Spinal cord (tissue), 10 donors: ENCODE data around the gene RBBP8. TPM values are rescaled to one million over a fixed set of nuclear protein-coding genes. Genes with fewer than 3 reads are reported as not detected.
A peak's percentile ranks its signal among the peaks of the same experiment; 100 is the strongest.

ENCODE experiments used
- DNase-seq, 6 donors: peaks; one replicate each; pipeline versions ENCODE4 v3.0.0 to v3.0.0-alpha.2; 2013 to 2015; ENCODE audit warnings: low spot score in 6 of 6, low read depth in 4 of 6
- H3K27ac ChIP-seq: one replicate; pipeline ENCODE4 v1.5.1; 2013; ENCODE audit warnings: low read depth, low read length, control low read depth
- H3K27me3 ChIP-seq: one replicate; pipeline ENCODE4 v1.6.1; 2013; ENCODE audit warnings: low read length; ENCODE audit not compliant: control insufficient read depth, insufficient read depth
- H3K36me3 ChIP-seq: one replicate; pipeline ENCODE4 v1.6.1; 2013; ENCODE audit warnings: low read length; ENCODE audit not compliant: control insufficient read depth, insufficient read depth
- H3K4me1 ChIP-seq: one replicate; pipeline ENCODE4 v1.6.1; 2013; ENCODE audit warnings: low read length; ENCODE audit not compliant: control insufficient read depth, insufficient read depth
- H3K4me3 ChIP-seq: one replicate; pipeline ENCODE4 v1.5.1; 2013; ENCODE audit warnings: low read depth, low read length, control low read depth
- H3K9me3 ChIP-seq: one replicate; pipeline ENCODE4 v1.6.1; 2013; ENCODE audit warnings: low read length; ENCODE audit not compliant: control insufficient read depth, insufficient read depth
- WGBS: methylation state at CpG from one replicate; pipeline ENCODE4 v1.1.5; 2013; ENCODE audit warnings: missing lambda C conversion rate; ENCODE audit not compliant: insufficient coverage; 5-methylcytosine and 5-hydroxymethylcytosine counted together
- polyA plus RNA-seq, 2 donors: library from polyadenylated mRNA; unstranded; fragments of 120-200 nt; gene quantifications; one replicate each; pipeline ENCODE4 v1.2.1, GENCODE V29; 2013; ENCODE audit not compliant: insufficient read length in 2 of 2
- total RNA-seq, 2 donors: library from RNA; depleted of rRNA in 1 of 2; stranded (reverse); fragments of 120-200 nt in 1 of 2; fragments of >200 nt in 1 of 2; gene quantifications; one replicate each; pipeline versions ENCODE4 v1.2.3 to v1.2.4, GENCODE V29; 2013 to 2014
- donor health status: healthy.

Gene RBBP8
- total and polyA plus RNA-seq, 4 donors, result 16.2 to 28.0 (median 22.4) TPM

GRCh38 chr18:22956226-22956625 is 23.1 kb downstream of the RBBP8 start:
- DNase-seq, result no peak
- Histone ChIP-seq H3K27me3 (no peaks in the 10 kb centered on the region), H3K27ac (no peak overlapping the region), H3K9me3 (no peaks in the 10 kb centered on the region), H3K4me1 (no peaks in the 10 kb centered on the region), H3K36me3 (no peaks in the 10 kb centered on the region), H3K4me3 (no peak overlapping the region)
- WGBS, result 94% methylated on average over 2 of the region's 3 CpGs

GRCh38 chr18:22961156-22961555 is 28.0 kb downstream of the RBBP8 start:
- Histone ChIP-seq H3K27ac (no peak overlapping the region), H3K27me3 (no peaks in the 10 kb centered on the region), H3K9me3 (no peaks in the 10 kb centered on the region), H3K4me1 (no peaks in the 10 kb centered on the region), H3K36me3 (no peaks in the 10 kb centered on the region), H3K4me3 (no peak overlapping the region)
- WGBS, result 100% methylated on average over 1 of the region's 1 CpG
- DNase-seq, result no peak

- Histone ChIP-seq H3K27ac (no peak overlapping the region), H3K4me1 (no peaks in the 10 kb centered on the region), H3K9me3 (no peaks in the 10 kb centered on the region), H3K36me3 (no peaks in the 10 kb centered on the region), H3K4me3 (no peak overlapping the region), H3K27me3 (no peaks in the 10 kb centered on the region)
- DNase-seq, result no peak
Measured at GRCh38 chr18:22962004-22962403, 28.9 kb downstream of the RBBP8 start.

GRCh38 chr18:22964116-22964515 is 31.0 kb downstream of the RBBP8 start:
- Histone ChIP-seq H3K4me1 (no peaks in the 10 kb centered on the region), H3K27me3 (no peaks in the 10 kb centered on the region), H3K36me3 (no peaks in the 10 kb centered on the region), H3K27ac (no peak overlapping the region), H3K4me3 (no peak overlapping the region), H3K9me3 (no peaks in the 10 kb centered on the region)
- DNase-seq, result no peak
- WGBS, result no CpG with 5 or more reads among the region's 3 CpGs

- no peaks in the 10 kb centered on the region for H3K9me3 ChIP-seq
- no peak overlapping the region for H3K27ac ChIP-seq
- no peaks in the 10 kb centered on the region for H3K27me3 ChIP-seq
- no peak for DNase-seq
- H3K36me3 ChIP-seq, result no peaks in the 10 kb centered on the region
- no peaks in the 10 kb centered on the region for H3K4me1 ChIP-seq
- no peak overlapping the region for H3K4me3 ChIP-seq
Measured at GRCh38 chr18:22964722-22965121, 31.6 kb downstream of the RBBP8 start.

- DNase-seq, result no peak
- no peak overlapping the region for H3K4me3 ChIP-seq
- H3K27me3 ChIP-seq, result no peaks in the 10 kb centered on the region
- H3K36me3 ChIP-seq, result no peaks in the 10 kb centered on the region
- no peaks in the 10 kb centered on the region for H3K9me3 ChIP-seq
- H3K27ac ChIP-seq, result no peak overlapping the region
- WGBS, result 100% methylated on average over 1 of the region's 3 CpGs
- no peaks in the 10 kb centered on the region for H3K4me1 ChIP-seq
Measured at GRCh38 chr18:22971038-22971437, 37.9 kb downstream of the RBBP8 start.

GRCh38 chr18:22974001-22974400 is 40.9 kb downstream of the RBBP8 start:
- DNase-seq, result no peak
- Histone ChIP-seq H3K4me3 (no peak overlapping the region), H3K9me3 (no peaks in the 10 kb centered on the region), H3K27ac (no peak overlapping the region), H3K4me1 (no peaks in the 10 kb centered on the region), H3K36me3 (no peaks in the 10 kb centered on the region), H3K27me3 (no peaks in the 10 kb centered on the region)

- no CpG with 5 or more reads among the region's 5 CpGs for WGBS
- Histone ChIP-seq H3K36me3 (no peaks in the 10 kb centered on the region), H3K4me3 (no peak overlapping the region), H3K27me3 (no peaks in the 10 kb centered on the region), H3K4me1 (no peaks in the 10 kb centered on the region), H3K9me3 (no peaks in the 10 kb centered on the region), H3K27ac (no peak overlapping the region)
- peak in 1 of 6 donors; percentile 11 for DNase-seq
Measured at GRCh38 chr18:22974707-22975106, 41.6 kb downstream of the RBBP8 start.

GRCh38 chr18:22975508-22975907 is 42.4 kb downstream of the RBBP8 start:
- DNase-seq, result no peak
- no peaks in the 10 kb centered on the region for H3K36me3 ChIP-seq
- H3K4me3 ChIP-seq, result no peak overlapping the region
- H3K27ac ChIP-seq, result no peak overlapping the region
- no peaks in the 10 kb centered on the region for H3K27me3 ChIP-seq
- no peaks in the 10 kb centered on the region for H3K4me1 ChIP-seq
- no CpG with 5 or more reads among the region's 1 CpG for WGBS
- H3K9me3 ChIP-seq, result no peaks in the 10 kb centered on the region

- Histone ChIP-seq H3K4me1 (no peaks in the 10 kb centered on the region), H3K9me3 (no peaks in the 10 kb centered on the region), H3K27ac (no peak overlapping the region), H3K4me3 (no peak overlapping the region), H3K36me3 (no peaks in the 10 kb centered on the region), H3K27me3 (no peaks in the 10 kb centered on the region)
- no CpG with 5 or more reads among the region's 5 CpGs for WGBS
- DNase-seq, result no peak
Measured at GRCh38 chr18:22977847-22978701, 44.9 kb downstream of the RBBP8 start.
